ENCODE measurements around the gene DCP1A. TPM values are rescaled to one million over a fixed set of nuclear protein-coding genes. Genes with fewer than 3 reads are reported as not detected.
A peak's percentile ranks its signal among the peaks of the same experiment; 100 is the strongest.
"Not testable (repeated sequence)": the region's sequence is repeated elsewhere in the genome, so short reads cannot be mapped to it uniquely, and the experiment has no call there.

DCP1A gene
- total and polyA plus RNA-seq, 4 donors = 3.5 to 11.3 (median 8.2) TPM

GRCh38 chr3:53269193-53269592, 78.2 kb downstream of the DCP1A start:
- H3K27ac ChIP-seq (ENCODE audit: low read depth in 1 of 2, low read length in 2 of 2); H3K9me3 ChIP-seq (ENCODE audit: control insufficient read depth in 4 of 4, low read length in 3 of 4); H3K4me3 ChIP-seq (ENCODE audit: low read depth in 1 of 3, low read length in 3 of 3); H3K27me3 ChIP-seq (ENCODE audit: control insufficient read depth in 4 of 4, insufficient read depth in 4 of 4, low read length in 3 of 4); DNase-seq (ENCODE audit: low spot score); H3K9ac ChIP-seq (ENCODE audit: low read depth in 1 of 2, low read length in 2 of 2); H3K36me3 ChIP-seq (ENCODE audit: control insufficient read depth in 4 of 4, insufficient read depth in 3 of 4, low read depth in 1 of 4, low read length in 3 of 4): not testable (repeated sequence)
- TF ChIP-seq HNF4A (conservative IDR thresholded peaks at IDR 0.05) = peak in 1 of 2 donors; percentile 58
- 81% methylated on average over 11 of the region's 11 CpGs for WGBS
- peaks cover 8 to 16% (median 10%) of the 10 kb centered on the region in 4 donors for H3K4me1 ChIP-seq (ENCODE audit: control insufficient read depth in 4 of 4, insufficient read depth in 4 of 4, low read length in 3 of 4)

- TF ChIP-seq SP1 (IDR thresholded peaks at IDR 0.05) (no peak), ATF3 (IDR thresholded peaks at IDR 0.05) (no peak), HNF4A (conservative IDR thresholded peaks at IDR 0.05) (no peak), CTCF (IDR thresholded peaks at IDR 0.05; ENCODE audit: low read depth, low read length, missing input control) (no peak), GABPA (IDR thresholded peaks at IDR 0.05 in 1 of 2, conservative IDR thresholded peaks at IDR 0.05 in 1 of 2) (no peak), EGR1 (IDR thresholded peaks at IDR 0.05; ENCODE audit: low read depth in 2 of 2) (no peak), RAD21 (IDR thresholded peaks at IDR 0.05) (no peak), TAF1 (conservative IDR thresholded peaks at IDR 0.05) (no peak), YY1 (IDR thresholded peaks at IDR 0.05) (no peak), REST (IDR thresholded peaks at IDR 0.05) (no peak), JUND (IDR thresholded peaks at IDR 0.05) (no peak), HNF4G (IDR thresholded peaks at IDR 0.05) (no peak), ZBTB33 (IDR thresholded peaks at IDR 0.05) (no peak), RXRA (IDR thresholded peaks at IDR 0.05) (no peak), NR2F2 (IDR thresholded peaks at IDR 0.05) (no peak), FOXA1 (IDR thresholded peaks at IDR 0.05) (no peak), MAX (IDR thresholded peaks at IDR 0.05) (no peak), FOXA2 (IDR thresholded peaks at IDR 0.05) (no peak)
- H3K4me3 ChIP-seq (ENCODE audit: low read depth in 1 of 3, low read length in 3 of 3) = no peak overlapping the region
- H3K36me3 ChIP-seq (ENCODE audit: control insufficient read depth in 4 of 4, insufficient read depth in 3 of 4, low read depth in 1 of 4, low read length in 3 of 4) = no peaks in the 10 kb centered on the region
- H3K9me3 ChIP-seq (ENCODE audit: control insufficient read depth in 4 of 4, low read length in 3 of 4) = no peaks in the 10 kb centered on the region
- peaks cover 8 to 16% (median 10%) of the 10 kb centered on the region in 4 donors for H3K4me1 ChIP-seq (ENCODE audit: control insufficient read depth in 4 of 4, insufficient read depth in 4 of 4, low read length in 3 of 4)
- H3K9ac ChIP-seq (ENCODE audit: low read depth in 1 of 2, low read length in 2 of 2) = no peak overlapping the region
- no peak for DNase-seq (ENCODE audit: low spot score)
- H3K27ac ChIP-seq (ENCODE audit: low read depth in 1 of 2, low read length in 2 of 2) = no peak overlapping the region
- H3K27me3 ChIP-seq (ENCODE audit: control insufficient read depth in 4 of 4, insufficient read depth in 4 of 4, low read length in 3 of 4) = no peaks in the 10 kb centered on the region
These were observed 79.6 kb downstream of the DCP1A start for GRCh38 chr3:53267766-53268165.

Measured in liver (tissue), 9 donors.